Endothelial cell of umbilical vein (primary cell): Measurements from ENCODE around the gene DPH1. TPM values are rescaled to one million over a fixed set of nuclear protein-coding genes. Genes with fewer than 3 reads are reported as not detected.

Source experiments
- BruUV-seq: library from RNA; stranded (reverse); fragments of 400-500 nt; replicated peaks from 2 replicates; lab custom pipeline; 2021; lab: Mats Ljungman, UMichigan
- CTCF ChIA-PET: fragments of 300-600, 350-600 bp; sonication (Branson Sonifier 250); formaldehyde crosslinking; loops from one replicate; lab custom pipeline; 2021; ENCODE audit warnings: antibody characterized with exemption, inconsistent platforms; lab: Charles Lee
- POLR2A ChIA-PET: fragments of 300-600, 350-600 bp; sonication (Branson Sonifier 250); formaldehyde crosslinking; loops from one replicate; lab custom pipeline; 2021; ENCODE audit warnings: antibody characterized with exemption, inconsistent platforms; lab: Charles Lee
- DNase-seq: peaks from one replicate; pipeline ENCODE4 v3.0.0-alpha.2; 2011; ENCODE audit warnings: low read depth, low spot score
- FAIRE-seq: peaks from 2 replicates; lab custom pipeline; 2011; peaks lifted over from hg19 to GRCh38; lab: Jason Lieb, UNC
- H2AFZ ChIP-seq: 2 replicates; pipeline ENCODE4 v1.6.0; 2012; ENCODE audit warnings: low read depth, low read length, control low read depth, inconsistent platforms
- H3K27ac ChIP-seq: 2 replicates; pipeline ENCODE4 v1.5.1; 2011; ENCODE audit warnings: low read depth, mild to moderate bottlenecking, control low read depth, low read length, moderate library complexity; ENCODE audit not compliant: insufficient read depth
- H3K27me3 ChIP-seq, 2 experiments: 2 replicates each; pipeline versions ENCODE4 v1.6.0 to v1.6.1; 2011; ENCODE audit warnings: low read length in 2 of 2, mixed read lengths in 1 of 2; ENCODE audit not compliant: control insufficient read depth in 2 of 2, insufficient read depth in 2 of 2
- H3K36me3 ChIP-seq, 2 experiments: 2 replicates in 1 of 2; 3 replicates in 1 of 2; pipeline ENCODE4 v1.5.1; 2011; ENCODE audit warnings: low read length in 2 of 2, mild to moderate bottlenecking in 1 of 2, moderate library complexity in 1 of 2; ENCODE audit not compliant: control insufficient read depth in 2 of 2, insufficient read depth in 2 of 2; ENCODE audit errors: extremely low read depth in 1 of 2
- H3K4me1 ChIP-seq: 3 replicates; pipeline ENCODE4 v1.5.1; 2011; ENCODE audit warnings: mild to moderate bottlenecking, low read length; ENCODE audit not compliant: control insufficient read depth, insufficient read depth; ENCODE audit errors: extremely low read depth
- H3K4me2 ChIP-seq: 2 replicates; pipeline ENCODE4 v1.6.1; 2011; ENCODE audit warnings: low read length, control low read depth, mixed read lengths; ENCODE audit not compliant: insufficient read depth
- H3K4me3 ChIP-seq, 3 experiments: fragments of 200-600 bp in 1 of 3; sonication (generic), shearing (Covaris generic) in 1 of 3; replicated peaks in 1 of 3; 2 replicates each; pipeline ENCODE4 v1.5.1; 2011 to 2016; ENCODE audit warnings: control low read depth in 3 of 3, low read length in 3 of 3, mild to moderate bottlenecking in 2 of 3, inconsistent platforms in 1 of 3, low read depth in 1 of 3, moderate library complexity in 1 of 3; ENCODE audit not compliant: insufficient read depth in 1 of 3
- H3K79me2 ChIP-seq: 2 replicates; pipeline ENCODE4 v1.6.0; 2012; ENCODE audit warnings: low read length, inconsistent platforms; ENCODE audit not compliant: control insufficient read depth, insufficient read depth
- H3K9ac ChIP-seq: replicated peaks from 2 replicates; pipeline ENCODE3; 2011; ENCODE audit warnings: low read length, control low read depth; ENCODE audit not compliant: insufficient read depth; ENCODE audit errors: extremely low read depth
- H3K9me1 ChIP-seq: replicated peaks from 3 replicates; pipeline ENCODE4 v1.6.0; 2011; ENCODE audit warnings: mild to moderate bottlenecking, low read length; ENCODE audit not compliant: control insufficient read depth, insufficient read depth; ENCODE audit errors: extremely low read depth
- H3K9me3 ChIP-seq: replicated peaks from 2 replicates; pipeline ENCODE4 v1.5.1; 2012; ENCODE audit warnings: low read length, inconsistent platforms; ENCODE audit not compliant: control insufficient read depth, insufficient read depth
- H4K20me1 ChIP-seq: replicated peaks from 2 replicates; pipeline ENCODE3; 2011; ENCODE audit warnings: mild to moderate bottlenecking, low read length; ENCODE audit not compliant: control insufficient read depth, insufficient read depth; ENCODE audit errors: extremely low read depth
- EZH2 ChIP-seq: IDR thresholded peaks from 2 replicates; pipeline ENCODE4 v1.6.1; 2012; ENCODE audit warnings: borderline replicate concordance, low read depth, mild to moderate bottlenecking, moderate library complexity, low read length, inconsistent platforms; ENCODE audit not compliant: severe bottlenecking
- FOS ChIP-seq: IDR thresholded peaks from 2 replicates; pipeline ENCODE4 v1.6.1; 2011; ENCODE audit warnings: mild to moderate bottlenecking, low read length, moderate library complexity, borderline replicate concordance; ENCODE audit not compliant: insufficient read depth
- GATA2 ChIP-seq: IDR thresholded peaks from 2 replicates; pipeline ENCODE4 v1.7.0; 2011; ENCODE audit warnings: low read depth, mild to moderate bottlenecking, moderate library complexity, mixed read lengths, low read length; ENCODE audit not compliant: insufficient read length, insufficient read depth
- JUN ChIP-seq: IDR thresholded peaks from 2 replicates; pipeline ENCODE4 v1.6.1; 2011; ENCODE audit warnings: borderline replicate concordance, low read depth; ENCODE audit not compliant: insufficient read length, insufficient read depth
- MYC ChIP-seq: IDR thresholded peaks from one replicate; pipeline ENCODE4 v1.6.1; 2011; ENCODE audit warnings: mild to moderate bottlenecking, low read depth, low read length
- POLR2A ChIP-seq: IDR thresholded peaks from 2 replicates; pipeline ENCODE4 v1.6.1; 2012; ENCODE audit warnings: low read depth, mild to moderate bottlenecking, control low read depth, low read length
- POLR2AphosphoS5 ChIP-seq: IDR thresholded peaks from 2 replicates; pipeline ENCODE4 v1.6.1; 2012; ENCODE audit warnings: low read depth, mild to moderate bottlenecking, control low read depth, low read length, moderate library complexity; ENCODE audit not compliant: insufficient read depth
- dilution Hi-C: fragments of 300-500 bp; cut with MboI; formaldehyde crosslinking; loops from one replicate; pipeline ENCODE4 v1.15.0; 2019; ENCODE audit warnings: low sequenced_read_pairs; ENCODE audit not compliant: extremely low pct_ligation_motif_present
- intact Hi-C: fragments of 100-400 bp; cut with micrococcal nuclease; formaldehyde crosslinking; loops from one replicate; pipeline ENCODE4 v1.10.0; 2022
- polyA plus RNA-seq, 4 experiments: library from polyadenylated mRNA; depleted of rRNA in 3 of 4; stranded (reverse) in 3 of 4; unstranded in 1 of 4; fragments of >200 nt; gene quantifications; 2 replicates each; pipeline versions ENCODE4 v1.2.1 to v1.2.3, GENCODE V29; 2011 to 2012; ENCODE audit warnings: missing spikeins in 1 of 4
- total RNA-seq: library from RNA; stranded (reverse); gene quantifications from 2 replicates; pipeline ENCODE4 v1.2.3, GENCODE V29; 2021
- TF ChIP-seq, protein P1 (sequence below), 2 donors: IDR thresholded peaks; 1 replicate in 1 of 2; 2 replicates in 1 of 2; pipeline ENCODE4 v1.5.1; 2011; ENCODE audit warnings: low read length in 2 of 2, mild to moderate bottlenecking in 2 of 2, moderate library complexity in 2 of 2, control low read depth in 1 of 2, inconsistent platforms in 1 of 2, low read depth in 1 of 2; ENCODE audit not compliant: insufficient read depth in 1 of 2; ENCODE audit errors: extremely low read depth in 1 of 2
- TF ChIP-seq, protein P2 (sequence below): IDR thresholded peaks from 2 replicates; pipeline ENCODE4 v1.6.1; 2011; ENCODE audit not compliant: insufficient read depth, insufficient read length

Gene DPH1
- total and polyA plus RNA-seq, 2 donors (not counting 3 experiments of a cell fraction or from before 2014, with no cell fraction given), result 37.8 to 45.6 TPM

- no peak for DNase-seq
- TF ChIP-seq POLR2A (no peak), MYC (no peak), FOS (no peak), EZH2 (no peak), POLR2AphosphoS5 (no peak), GATA2 (no peak), JUN (no peak)
- TF ChIP-seq, protein P1, sequence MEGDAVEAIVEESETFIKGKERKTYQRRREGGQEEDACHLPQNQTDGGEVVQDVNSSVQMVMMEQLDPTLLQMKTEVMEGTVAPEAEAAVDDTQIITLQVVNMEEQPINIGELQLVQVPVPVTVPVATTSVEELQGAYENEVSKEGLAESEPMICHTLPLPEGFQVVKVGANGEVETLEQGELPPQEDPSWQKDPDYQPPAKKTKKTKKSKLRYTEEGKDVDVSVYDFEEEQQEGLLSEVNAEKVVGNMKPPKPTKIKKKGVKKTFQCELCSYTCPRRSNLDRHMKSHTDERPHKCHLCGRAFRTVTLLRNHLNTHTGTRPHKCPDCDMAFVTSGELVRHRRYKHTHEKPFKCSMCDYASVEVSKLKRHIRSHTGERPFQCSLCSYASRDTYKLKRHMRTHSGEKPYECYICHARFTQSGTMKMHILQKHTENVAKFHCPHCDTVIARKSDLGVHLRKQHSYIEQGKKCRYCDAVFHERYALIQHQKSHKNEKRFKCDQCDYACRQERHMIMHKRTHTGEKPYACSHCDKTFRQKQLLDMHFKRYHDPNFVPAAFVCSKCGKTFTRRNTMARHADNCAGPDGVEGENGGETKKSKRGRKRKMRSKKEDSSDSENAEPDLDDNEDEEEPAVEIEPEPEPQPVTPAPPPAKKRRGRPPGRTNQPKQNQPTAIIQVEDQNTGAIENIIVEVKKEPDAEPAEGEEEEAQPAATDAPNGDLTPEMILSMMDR (IDR thresholded peaks at IDR 0.05; ENCODE audit: extremely low read depth in 1 of 2, insufficient read depth in 1 of 2, low read depth in 1 of 2, low read length in 2 of 2), result no peak
- TF ChIP-seq, protein P2, sequence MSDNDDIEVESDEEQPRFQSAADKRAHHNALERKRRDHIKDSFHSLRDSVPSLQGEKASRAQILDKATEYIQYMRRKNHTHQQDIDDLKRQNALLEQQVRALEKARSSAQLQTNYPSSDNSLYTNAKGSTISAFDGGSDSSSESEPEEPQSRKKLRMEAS, result no peak
- H3K9me3 ChIP-seq, result no peaks in the 10 kb centered on the region
- no peak overlapping the region for H3K27ac ChIP-seq
- POLR2A ChIA-PET, result interaction anchor here (1.4 kb wide), 1 partner anchor 11 kb away, joined by 3 read pairs; no protein-coding TSS in a partner anchor
- peaks cover 19% of the 10 kb centered on the region for H3K4me1 ChIP-seq
- no peak overlapping the region for H2AFZ ChIP-seq
- FAIRE-seq, result no peak
- peaks cover 24% of the 10 kb centered on the region for H3K79me2 ChIP-seq
- peaks cover 3 to 10% of the 10 kb centered on the region in 2 experiments for H3K36me3 ChIP-seq
- H3K4me3 ChIP-seq, result no peak overlapping the region
- CTCF ChIA-PET, result interaction anchor here (2.2 to 17.2 kb wide), 3 partner anchors 33 to 188 kb away, joined by 7 to 455 read pairs (median 10); no protein-coding TSS in a partner anchor
- intact Hi-C loops (no loop called here), dilution Hi-C loops (no loop called here)
- no TSS peak for BruUV-seq
- no peak overlapping the region for H3K4me2 ChIP-seq
- H3K27me3 ChIP-seq, result peaks cover 0 to 2% of the 10 kb centered on the region in 2 experiments
- no peak overlapping the region for H3K9ac ChIP-seq
- no peaks in the 10 kb centered on the region for H3K9me1 ChIP-seq
- H4K20me1 ChIP-seq, result no peaks in the 10 kb centered on the region
These were observed 27.3 kb downstream of the DPH1 start for GRCh38 chr17:2057175-2057759.
